HG02763 (cell line): ENCODE measurements around the gene ROBO4.

Experiments used
- ATAC-seq: cut with Tn5 transposase; IDR thresholded peaks from one replicate; pipeline ENCODE4 v1.9.1; 2021; ENCODE audit warnings: mild to moderate bottlenecking, moderate library complexity; ENCODE audit not compliant: unreplicated experiment

Gene ROBO4

DNA sequence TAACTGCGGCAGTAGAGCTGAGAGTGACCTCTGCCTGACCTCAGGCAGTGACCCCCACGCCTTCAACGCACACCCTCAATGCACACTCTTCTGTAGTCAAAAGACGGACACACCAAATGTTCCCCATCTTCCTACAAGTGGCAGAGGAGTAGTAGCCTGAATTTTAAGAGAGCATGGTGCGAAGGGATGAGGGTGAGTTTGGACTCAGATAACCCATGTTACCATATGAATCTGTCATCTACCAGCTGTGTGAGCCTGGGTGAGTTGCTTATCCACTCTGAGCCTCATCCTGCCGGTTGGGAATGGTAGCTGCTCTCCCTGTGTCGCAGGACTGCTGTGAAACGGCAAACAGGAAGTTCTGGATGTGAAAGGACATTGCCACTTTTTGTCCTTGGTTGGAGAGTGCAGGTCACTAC lies 53.0 kb downstream of the ROBO4 start:
- ATAC-seq, result no peak

DNA sequence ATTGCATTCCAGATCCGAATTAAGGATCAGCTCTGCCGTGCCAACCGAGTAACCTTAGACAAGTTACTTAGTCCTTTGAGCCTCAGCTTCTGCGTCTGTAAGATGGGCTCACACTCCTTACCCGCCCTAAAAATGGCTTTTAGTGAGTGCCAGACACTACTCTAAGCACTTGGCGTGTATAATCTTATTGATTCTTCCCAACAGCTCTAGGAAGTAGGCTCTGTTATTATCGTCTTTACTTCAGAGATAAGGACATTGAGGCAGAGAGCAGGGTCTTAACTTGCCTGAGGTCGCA lies 54.1 kb downstream of the ROBO4 start:
- ATAC-seq, result no peak

DNA sequence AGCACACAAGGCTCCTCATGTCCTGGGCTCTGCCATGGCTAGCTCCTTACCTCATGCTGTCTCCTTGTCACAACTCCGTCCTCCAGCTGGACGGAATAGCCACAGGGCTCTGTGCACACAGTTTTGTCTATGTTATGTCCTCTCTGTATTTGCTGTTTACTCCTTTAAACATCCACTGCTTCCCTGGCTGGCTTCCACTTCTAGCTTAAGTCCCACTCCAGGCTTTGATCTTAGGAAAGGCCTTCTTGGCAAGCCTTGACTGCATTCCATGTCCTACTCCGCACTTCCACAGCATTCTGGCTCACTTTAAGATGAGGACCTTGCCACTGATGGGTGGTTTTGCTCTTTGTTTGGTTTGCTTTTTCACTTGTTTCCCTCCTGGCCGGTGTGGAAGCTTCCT lies 55.4 kb downstream of the ROBO4 start:
- no peak for ATAC-seq

DNA sequence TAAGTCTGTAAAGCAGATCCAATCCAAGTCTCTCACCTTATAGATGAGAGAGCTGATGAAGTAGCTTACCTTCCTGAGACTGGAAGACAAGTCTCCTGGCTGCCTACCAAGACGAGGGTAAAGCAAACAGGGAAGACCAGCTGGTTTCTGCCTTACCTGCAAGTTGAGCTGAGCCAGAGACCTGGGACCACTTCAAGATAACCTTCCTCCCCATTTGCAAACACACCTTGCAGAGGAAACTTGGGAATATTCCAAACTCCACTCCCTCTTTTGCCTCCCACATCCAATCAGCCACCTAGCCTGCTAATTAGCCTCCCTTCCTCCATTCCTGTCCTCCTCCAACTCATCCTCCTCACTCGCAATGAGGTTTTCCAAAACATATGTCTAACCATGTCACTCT lies 55.8 kb downstream of the ROBO4 start:
- ATAC-seq, result no peak

DNA sequence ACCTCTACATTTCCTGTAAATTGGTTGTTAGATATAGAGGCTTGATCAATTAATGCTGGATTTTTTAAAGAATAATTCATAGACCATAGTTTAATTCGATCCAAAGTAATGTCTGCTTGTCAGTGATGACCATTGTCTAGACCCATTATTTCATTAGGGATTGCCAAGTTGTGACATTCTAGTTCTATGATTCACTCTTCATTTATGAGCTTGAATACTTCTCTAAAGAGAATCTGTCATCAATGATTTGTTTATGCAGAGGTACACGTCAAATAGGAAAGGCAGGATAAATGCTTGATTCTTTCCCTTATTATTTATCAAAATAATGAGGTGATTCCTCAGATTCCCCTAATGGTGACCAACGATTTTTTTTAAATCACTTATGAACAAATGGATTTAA lies 56.5 kb downstream of the ROBO4 start:
- ATAC-seq, result no peak

DNA sequence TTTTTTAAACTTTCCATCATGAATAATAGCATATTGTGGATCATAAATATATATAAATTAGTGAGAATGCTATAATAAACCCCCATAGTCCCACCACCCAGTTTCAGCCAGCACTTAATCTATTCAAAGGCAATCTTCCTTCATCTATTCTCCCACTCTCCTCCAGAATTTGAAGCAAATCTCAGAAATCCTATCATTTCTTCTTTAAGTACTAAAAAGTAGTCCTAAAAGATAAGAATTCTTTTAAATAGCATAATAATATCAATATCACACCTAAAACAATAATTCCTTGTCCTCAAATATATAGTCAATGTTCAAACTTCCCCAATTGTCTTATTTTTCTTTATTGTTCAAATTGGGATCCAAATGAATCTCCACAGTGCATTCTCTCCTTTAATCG lies 57.0 kb downstream of the ROBO4 start:
- ATAC-seq, result no peak

DNA sequence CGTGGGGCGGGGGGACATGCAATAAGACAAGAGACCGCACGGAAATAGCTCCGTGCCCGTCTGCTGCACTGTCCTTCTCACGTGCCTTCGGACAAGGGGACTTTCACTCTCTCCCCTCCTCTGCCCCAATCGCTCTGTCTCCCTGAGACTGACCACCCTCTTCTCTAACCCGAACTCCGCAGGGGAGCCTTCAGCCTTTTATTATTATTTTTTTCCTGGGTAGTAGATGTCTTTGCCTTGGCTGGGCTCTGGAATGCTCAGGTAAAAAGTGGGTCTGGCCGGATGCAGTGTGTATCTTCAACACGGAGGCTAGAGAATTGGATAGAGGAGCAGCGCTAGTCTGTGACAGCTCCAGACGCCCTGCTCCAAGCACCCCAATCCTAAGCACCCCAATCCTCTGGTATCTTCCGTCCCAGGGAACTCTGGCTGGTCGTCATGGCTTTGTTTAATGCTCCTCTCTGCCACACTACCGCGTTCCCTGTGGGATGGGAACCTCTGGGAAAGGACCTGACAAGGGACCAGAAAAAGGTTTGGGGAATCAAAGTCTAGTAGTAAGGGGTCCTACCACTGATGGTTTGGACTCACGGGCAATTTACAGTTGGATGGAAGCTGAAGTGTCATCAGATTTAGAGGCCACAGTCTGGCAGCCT lies 57.6 kb downstream of the ROBO4 start:
- ATAC-seq, result no peak

DNA sequence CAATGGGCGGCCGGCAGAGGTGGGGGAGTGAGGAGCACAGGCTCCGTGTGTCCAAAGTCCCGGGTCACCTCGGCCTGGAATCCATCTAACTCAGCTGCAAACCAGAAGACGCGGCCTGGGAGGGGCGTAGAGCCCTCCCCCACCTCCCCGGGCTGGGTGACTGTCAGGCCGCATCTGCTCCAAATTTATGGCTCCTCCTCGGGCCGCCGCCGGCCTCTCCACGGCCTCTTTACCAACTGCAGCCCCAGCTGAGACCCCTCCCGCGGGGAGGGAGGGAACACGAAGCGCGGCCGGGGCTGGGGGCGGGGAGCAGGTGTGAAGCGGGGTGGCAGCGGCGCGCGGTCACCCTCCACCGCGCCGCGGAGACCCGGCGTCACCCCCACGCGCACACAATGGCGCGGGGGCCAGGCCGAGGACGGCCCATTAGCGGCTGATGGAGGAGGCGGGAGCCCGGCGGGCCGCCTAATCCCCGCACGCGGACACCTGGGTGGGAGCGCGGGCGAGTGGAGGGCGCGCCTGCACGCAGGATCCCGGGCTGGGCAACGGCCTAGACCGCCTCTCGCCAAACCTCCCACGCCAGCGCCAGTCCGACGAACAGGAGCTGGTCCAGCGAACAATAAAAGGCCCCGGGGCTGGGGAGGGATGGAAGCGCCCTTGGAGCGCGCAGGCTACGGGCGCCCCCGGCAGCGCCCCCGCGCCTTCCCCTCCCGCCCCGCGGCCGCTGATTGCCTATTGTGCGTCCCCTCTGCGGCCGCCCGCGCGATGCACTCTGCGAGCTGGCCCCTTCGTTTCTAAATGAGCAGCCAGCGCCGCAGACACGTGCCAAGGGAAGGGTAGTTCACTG lies 58.3 kb downstream of the ROBO4 start:
- ATAC-seq, result no peak

DNA sequence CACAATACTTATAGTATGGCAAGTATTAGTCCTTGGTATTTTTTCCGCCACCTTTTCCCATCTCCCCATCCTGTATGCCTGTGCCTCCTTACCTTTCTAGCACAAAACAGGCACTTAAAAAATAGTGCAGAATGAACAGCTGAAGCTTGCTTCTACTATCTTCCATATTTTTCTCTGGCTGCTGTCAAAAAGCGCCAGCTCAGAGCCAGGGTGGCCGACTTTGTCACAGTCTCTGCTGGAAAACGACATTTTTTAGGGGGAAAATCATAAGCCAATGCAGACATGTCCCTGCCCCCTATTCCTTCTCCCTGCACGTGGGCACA lies 58.9 kb downstream of the ROBO4 start:
- no peak for ATAC-seq

DNA sequence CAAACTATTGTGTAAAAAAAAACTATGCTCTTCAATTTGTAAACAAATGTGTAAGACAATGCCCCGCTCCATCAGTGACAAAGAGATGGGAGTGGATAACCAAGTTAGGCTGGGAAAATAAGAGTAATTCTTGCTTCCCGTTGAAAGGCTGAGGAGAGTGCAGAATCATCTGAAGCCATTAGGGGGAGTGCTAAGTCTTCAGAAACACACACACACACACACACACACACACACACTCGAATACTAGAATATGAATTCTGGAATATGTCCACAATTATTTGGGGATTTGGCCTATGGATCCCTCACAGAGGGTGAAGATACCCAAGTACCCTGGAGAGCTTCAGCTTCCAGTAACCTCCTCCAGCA lies 60.2 kb downstream of the ROBO4 start:
- ATAC-seq, result no peak

DNA sequence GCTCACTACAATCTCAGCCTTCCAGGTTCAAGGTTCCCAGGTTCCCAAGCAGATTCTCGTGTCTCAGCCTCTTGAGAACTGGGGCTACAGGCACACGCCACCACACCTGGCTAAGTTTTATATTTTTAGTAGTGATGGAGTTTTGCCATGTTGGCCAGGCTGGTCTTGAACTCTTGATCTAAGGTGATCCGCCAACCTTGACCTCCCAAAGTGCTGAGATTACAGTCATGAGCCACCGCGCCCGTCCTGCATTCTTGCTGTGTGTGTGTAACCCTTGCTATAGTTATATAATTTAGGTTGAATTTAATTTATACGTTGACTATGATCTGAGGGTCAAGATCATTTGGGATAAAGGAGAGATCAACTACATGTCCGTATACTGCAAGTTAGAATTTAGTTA lies 61.7 kb downstream of the ROBO4 start:
- no peak for ATAC-seq

DNA sequence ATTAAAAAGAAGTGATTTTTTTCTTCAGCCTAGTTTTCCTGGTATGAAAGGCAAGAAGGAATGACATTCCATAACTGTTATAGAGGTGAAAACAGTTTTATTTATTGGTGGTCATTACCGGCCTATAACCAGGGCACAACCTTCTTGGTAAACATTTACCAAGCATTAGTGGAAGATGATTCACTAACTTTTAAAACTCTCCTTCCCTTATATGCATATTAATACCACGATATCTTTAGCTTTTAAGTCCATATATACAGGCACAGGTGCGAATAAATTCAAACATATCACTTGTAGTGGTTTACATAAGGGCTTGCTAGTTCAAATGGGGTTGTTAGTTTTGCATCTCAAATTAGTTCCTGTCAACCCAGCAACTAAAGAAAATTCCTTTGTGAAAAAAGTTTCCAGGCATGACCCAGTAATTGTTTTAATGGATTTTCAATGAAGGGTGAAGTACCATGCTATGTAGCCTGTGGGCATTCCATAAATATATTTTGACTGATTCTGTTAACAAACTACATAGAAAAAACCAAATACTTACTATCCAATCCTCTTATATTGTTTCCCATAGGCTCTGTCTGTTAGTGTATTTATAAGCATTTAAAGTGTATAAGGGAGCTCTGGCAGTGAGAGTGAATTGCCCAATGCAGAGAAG lies 63.0 kb downstream of the ROBO4 start:
- no peak for ATAC-seq
